D721Med (cell line): ENCODE results near the gene PIGS.

Experiments
- DNase-seq: peaks from one replicate; pipeline ENCODE4 v3.0.0; 2011; ENCODE audit warnings: low spot score; ENCODE audit not compliant: insufficient read length
- FAIRE-seq: peaks from 2 replicates; lab custom pipeline; 2011; peaks lifted over from hg19 to GRCh38; lab: Jason Lieb, UNC
- TF ChIP-seq, protein P1 (sequence below): IDR thresholded peaks from 2 replicates; pipeline ENCODE4 v1.5.1; 2012; ENCODE audit warnings: mild to moderate bottlenecking, control low read depth; ENCODE audit not compliant: insufficient read depth; ENCODE audit errors: missing control alignments

Gene PIGS

DNA sequence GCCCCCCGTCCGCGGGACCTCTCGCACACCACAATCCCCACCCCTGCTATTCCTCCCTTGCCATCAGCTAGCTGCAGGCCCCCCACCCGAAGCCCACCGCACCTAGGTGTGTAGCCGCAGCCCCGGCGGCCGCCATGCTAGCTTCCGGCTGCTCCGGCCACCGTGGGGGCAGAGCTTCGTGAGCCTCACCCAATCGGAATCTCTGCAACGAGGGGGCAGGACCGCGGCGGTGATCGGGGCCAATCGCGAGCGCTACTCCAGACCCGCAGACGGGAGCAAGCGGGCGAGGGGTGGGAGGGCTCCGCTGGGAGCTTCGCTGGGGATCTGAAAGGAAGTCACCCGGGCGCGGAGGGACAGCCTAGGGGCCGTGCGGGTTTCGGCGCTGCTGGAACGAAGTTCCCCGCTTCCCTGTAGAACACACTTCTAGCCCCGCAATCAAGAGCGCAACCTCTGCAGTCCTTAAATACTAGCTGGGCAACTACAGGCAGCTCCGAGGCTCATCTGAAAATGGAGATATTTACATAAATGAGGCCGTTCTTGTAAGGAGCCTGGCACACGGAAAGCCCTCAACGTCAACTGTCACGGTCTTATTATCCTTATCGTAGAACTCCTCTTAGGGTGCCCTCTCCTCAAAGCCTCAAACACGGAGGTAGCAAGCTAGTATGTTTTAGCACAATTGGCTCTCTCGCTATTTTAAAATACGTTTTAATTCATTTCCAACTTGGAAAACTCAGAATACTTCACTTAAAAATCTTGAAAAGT, at the start of gene PIGS:
Gene PIGS, minus strand, starts transcription at position 164 of the 762 bp plus-strand sequence. Its CDS starts 28 bp downstream, at position 136.
- TF ChIP-seq, protein P1, sequence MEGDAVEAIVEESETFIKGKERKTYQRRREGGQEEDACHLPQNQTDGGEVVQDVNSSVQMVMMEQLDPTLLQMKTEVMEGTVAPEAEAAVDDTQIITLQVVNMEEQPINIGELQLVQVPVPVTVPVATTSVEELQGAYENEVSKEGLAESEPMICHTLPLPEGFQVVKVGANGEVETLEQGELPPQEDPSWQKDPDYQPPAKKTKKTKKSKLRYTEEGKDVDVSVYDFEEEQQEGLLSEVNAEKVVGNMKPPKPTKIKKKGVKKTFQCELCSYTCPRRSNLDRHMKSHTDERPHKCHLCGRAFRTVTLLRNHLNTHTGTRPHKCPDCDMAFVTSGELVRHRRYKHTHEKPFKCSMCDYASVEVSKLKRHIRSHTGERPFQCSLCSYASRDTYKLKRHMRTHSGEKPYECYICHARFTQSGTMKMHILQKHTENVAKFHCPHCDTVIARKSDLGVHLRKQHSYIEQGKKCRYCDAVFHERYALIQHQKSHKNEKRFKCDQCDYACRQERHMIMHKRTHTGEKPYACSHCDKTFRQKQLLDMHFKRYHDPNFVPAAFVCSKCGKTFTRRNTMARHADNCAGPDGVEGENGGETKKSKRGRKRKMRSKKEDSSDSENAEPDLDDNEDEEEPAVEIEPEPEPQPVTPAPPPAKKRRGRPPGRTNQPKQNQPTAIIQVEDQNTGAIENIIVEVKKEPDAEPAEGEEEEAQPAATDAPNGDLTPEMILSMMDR, result no peak
- DNase-seq, result peak; percentile 97
- FAIRE-seq, result no peak

DNA sequence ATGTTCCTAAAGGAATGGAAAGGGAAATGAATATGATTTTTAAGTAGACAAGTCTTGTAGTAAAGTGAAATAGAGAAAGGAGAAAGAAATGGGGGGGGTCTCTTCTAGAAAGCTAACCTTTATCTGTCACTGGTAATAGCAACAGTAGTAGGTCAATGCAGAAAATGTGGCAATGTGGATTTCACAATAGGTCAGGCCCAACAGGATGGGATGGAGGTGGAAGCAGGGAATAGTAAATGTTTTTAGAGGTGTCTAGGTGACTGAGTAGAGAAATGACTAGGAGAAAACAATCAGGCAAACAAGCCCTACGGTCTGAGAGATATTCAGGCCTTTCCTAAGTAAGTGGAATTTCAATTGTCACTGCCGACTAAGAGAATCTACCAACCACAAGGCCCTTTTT, 48.7 kb upstream of the PIGS start:
- no peak for FAIRE-seq

GRCh38 chr17:28618464-28618863, 47.1 kb upstream of the PIGS start:
- TF ChIP-seq, protein P1, result no peak
- FAIRE-seq, result no peak
- no peak for DNase-seq

More for the DNA sequence above, 48.7 kb upstream of the PIGS start:
- TF ChIP-seq, protein P1, result no peak
- DNase-seq, result no peak

GRCh38 chr17:28616281-28616680, 45.0 kb upstream of the PIGS start:
- FAIRE-seq (no peak), DNase-seq (no peak)
- TF ChIP-seq, protein P1, result no peak

- FAIRE-seq (no peak), DNase-seq (no peak)
- TF ChIP-seq, protein P1, result no peak
These were observed 44.1 kb upstream of the PIGS start for GRCh38 chr17:28615260-28615940.

GRCh38 chr17:28613931-28614381, 42.6 kb upstream of the PIGS start, which contains the start of gene RSKR:
Gene RSKR, minus strand, starts transcription at chr17:28614185. Its CDS starts 24 bp downstream, at chr17:28614161.
- TF ChIP-seq, protein P1, result no peak
- FAIRE-seq, result no peak
- no peak for DNase-seq
